ENCODE data around the gene RALGDS.

DNA sequence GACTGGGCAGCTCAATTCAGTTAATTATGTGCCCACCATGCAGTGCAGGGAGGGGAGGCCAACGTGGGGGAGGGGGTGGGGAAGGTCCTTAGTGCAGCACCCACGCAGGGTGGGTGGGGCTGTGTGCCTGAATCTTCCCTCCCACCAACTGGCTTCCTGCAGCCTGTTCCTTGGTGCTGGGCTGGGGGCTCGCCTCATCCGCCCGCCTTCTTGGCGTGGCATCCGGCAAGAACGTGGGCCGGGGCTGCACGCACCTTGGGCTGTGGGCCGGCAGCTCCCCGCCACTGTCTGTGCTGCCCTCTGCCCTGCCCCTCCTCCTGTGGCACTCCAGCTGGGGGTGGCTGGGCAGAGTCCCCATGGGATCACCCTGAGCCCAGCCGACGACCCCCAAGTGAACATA is 19.6 kb upstream of the RALGDS start:
- TF ChIP-seq CTCF (conservative IDR thresholded peaks at IDR 0.05) (no peak), EZH2 (IDR thresholded peaks at IDR 0.05; ENCODE audit: low read depth) (no peak)

All from PC-9 (cell line).